AG10803 (cell line): ENCODE data around the gene TMEM150C.

Experiments
- DNase-seq: peaks from one replicate; pipeline ENCODE4 v3.0.0; 2010; ENCODE audit warnings: low read depth
- H3K4me3 ChIP-seq: 2 replicates; pipeline ENCODE4 v1.5.1; 2011; ENCODE audit warnings: mild to moderate bottlenecking, low read length, control low read depth
- CTCF ChIP-seq: conservative IDR thresholded peaks from 2 replicates; pipeline ENCODE4 v1.5.1; 2011; ENCODE audit warnings: mild to moderate bottlenecking, low read length, control low read depth, inconsistent platforms

The TMEM150C gene

GRCh38 chr4:82501154-82501442, 60.7 kb downstream of the TMEM150C start:
- no peak for TF ChIP-seq CTCF
- DNase-seq, result no peak
- H3K4me3 ChIP-seq, result no peak overlapping the region

- TF ChIP-seq CTCF, result no peak
- peak; percentile 63 for DNase-seq
- H3K4me3 ChIP-seq, result no peak overlapping the region
Measured at GRCh38 chr4:82500435-82501153, 61.2 kb downstream of the TMEM150C start.

- DNase-seq, result no peak
- no peak overlapping the region for H3K4me3 ChIP-seq
- TF ChIP-seq CTCF, result no peak
Measured at GRCh38 chr4:82499738-82500434, 61.9 kb downstream of the TMEM150C start.

GRCh38 chr4:82496349-82496748, 65.4 kb downstream of the TMEM150C start:
- H3K4me3 ChIP-seq, result no peak overlapping the region
- DNase-seq, result no peak
- no peak for TF ChIP-seq CTCF

GRCh38 chr4:82495666-82496065, 66.1 kb downstream of the TMEM150C start:
- TF ChIP-seq CTCF, result no peak
- no peak overlapping the region for H3K4me3 ChIP-seq
- DNase-seq, result no peak

GRCh38 chr4:82493721-82494425, 67.9 kb downstream of the TMEM150C start:
- TF ChIP-seq CTCF, result no peak
- peak; percentile 71 for DNase-seq
- no peak overlapping the region for H3K4me3 ChIP-seq
